C4-2B (cell line): Measurements from ENCODE around the gene SORCS2.

Source experiments
- H3K27ac ChIP-seq: fragments of 450-650 bp; 2 replicates; pipeline ENCODE4 v1.5.1; 2017
- ZFX ChIP-seq: fragments of 450-650 bp; IDR thresholded peaks from 2 replicates; pipeline ENCODE4 v1.6.1; 2017
- TF ChIP-seq, protein P1 (sequence below): fragments of 450-650 bp; conservative IDR thresholded peaks from 2 replicates; pipeline ENCODE4 v1.5.1; 2017; ENCODE audit warnings: mild to moderate bottlenecking

Gene SORCS2

DNA sequence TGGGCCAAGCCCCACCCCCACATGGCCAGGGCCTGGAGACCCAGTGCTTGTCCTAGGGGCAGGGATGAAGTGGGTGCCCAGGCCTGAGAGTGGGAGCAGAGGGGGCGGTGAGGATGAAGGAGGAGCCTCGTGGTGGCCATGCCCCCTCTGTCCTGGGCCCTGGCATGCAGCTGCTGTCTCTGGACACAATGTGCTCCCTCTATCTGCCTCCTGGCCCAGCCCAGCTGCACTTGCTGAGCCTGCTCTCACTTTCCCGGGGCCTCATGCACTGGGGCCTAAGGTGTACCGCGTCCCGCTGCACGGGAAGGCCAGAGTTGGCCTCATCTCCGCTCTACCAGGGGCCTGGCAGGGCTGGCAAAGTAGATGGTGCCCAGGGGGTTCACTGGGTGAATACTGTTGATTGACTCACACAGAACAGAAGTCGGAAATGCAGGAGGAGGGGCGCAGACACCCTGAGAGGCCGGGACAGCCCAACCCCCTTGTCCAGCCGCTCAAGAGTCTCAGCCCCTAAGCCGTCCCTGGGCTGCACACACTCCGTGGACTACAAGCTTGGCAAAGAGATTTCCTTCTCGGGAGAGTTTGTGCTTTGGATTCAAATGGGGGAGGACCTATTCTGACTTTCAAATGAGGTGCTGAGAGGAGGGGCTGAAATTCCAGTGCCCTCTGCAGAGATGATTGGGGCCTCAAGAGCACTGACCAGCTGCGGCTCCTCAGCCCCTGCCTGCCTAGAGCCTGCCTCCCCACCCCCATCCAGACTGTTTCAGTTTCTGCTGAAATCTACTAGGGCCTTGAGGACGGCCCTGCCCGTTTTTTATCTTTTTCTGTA is 130.0 kb downstream of the SORCS2 start:
- H3K27ac ChIP-seq: no peak overlapping the region
- TF ChIP-seq, protein P1, sequence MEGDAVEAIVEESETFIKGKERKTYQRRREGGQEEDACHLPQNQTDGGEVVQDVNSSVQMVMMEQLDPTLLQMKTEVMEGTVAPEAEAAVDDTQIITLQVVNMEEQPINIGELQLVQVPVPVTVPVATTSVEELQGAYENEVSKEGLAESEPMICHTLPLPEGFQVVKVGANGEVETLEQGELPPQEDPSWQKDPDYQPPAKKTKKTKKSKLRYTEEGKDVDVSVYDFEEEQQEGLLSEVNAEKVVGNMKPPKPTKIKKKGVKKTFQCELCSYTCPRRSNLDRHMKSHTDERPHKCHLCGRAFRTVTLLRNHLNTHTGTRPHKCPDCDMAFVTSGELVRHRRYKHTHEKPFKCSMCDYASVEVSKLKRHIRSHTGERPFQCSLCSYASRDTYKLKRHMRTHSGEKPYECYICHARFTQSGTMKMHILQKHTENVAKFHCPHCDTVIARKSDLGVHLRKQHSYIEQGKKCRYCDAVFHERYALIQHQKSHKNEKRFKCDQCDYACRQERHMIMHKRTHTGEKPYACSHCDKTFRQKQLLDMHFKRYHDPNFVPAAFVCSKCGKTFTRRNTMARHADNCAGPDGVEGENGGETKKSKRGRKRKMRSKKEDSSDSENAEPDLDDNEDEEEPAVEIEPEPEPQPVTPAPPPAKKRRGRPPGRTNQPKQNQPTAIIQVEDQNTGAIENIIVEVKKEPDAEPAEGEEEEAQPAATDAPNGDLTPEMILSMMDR: no peak
- TF ChIP-seq ZFX: no peak

- no peak for TF ChIP-seq ZFX
- TF ChIP-seq, protein P1: no peak
- no peak overlapping the region for H3K27ac ChIP-seq
Measured at GRCh38 chr4:7323461-7323871, 131.1 kb downstream of the SORCS2 start.

- H3K27ac ChIP-seq: no peak overlapping the region
- TF ChIP-seq, protein P1: no peak
- TF ChIP-seq ZFX: no peak
Measured at GRCh38 chr4:7323872-7324650, 131.7 kb downstream of the SORCS2 start.

- no peak overlapping the region for H3K27ac ChIP-seq
- TF ChIP-seq, protein P1: no peak
- TF ChIP-seq ZFX: no peak
Measured at GRCh38 chr4:7324651-7325121, 132.3 kb downstream of the SORCS2 start.

GRCh38 chr4:7325541-7325940 is 133.2 kb downstream of the SORCS2 start:
- H3K27ac ChIP-seq: no peak overlapping the region
- TF ChIP-seq, protein P1: no peak
- no peak for TF ChIP-seq ZFX

DNA sequence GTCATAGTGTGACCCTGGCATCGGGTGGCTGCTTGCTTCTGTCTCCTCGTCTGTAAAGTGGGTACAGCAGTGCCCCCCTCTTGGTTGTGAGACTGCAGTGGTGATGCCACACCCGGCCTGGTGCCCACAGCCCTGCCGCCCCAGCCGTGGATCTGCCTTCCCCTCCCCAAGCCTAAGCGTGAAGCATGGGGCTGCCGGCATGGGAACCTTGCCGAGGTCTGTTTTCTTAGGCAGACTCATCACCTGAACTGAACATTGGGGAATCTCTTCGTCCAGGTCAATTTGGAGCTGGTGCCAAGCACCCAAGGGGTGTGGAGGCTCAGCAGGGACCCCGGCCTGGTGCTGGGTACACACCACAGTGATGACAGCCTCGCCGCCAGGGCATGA is 134.0 kb downstream of the SORCS2 start:
- no peak overlapping the region for H3K27ac ChIP-seq
- TF ChIP-seq ZFX: no peak
- TF ChIP-seq, protein P1: no peak

DNA sequence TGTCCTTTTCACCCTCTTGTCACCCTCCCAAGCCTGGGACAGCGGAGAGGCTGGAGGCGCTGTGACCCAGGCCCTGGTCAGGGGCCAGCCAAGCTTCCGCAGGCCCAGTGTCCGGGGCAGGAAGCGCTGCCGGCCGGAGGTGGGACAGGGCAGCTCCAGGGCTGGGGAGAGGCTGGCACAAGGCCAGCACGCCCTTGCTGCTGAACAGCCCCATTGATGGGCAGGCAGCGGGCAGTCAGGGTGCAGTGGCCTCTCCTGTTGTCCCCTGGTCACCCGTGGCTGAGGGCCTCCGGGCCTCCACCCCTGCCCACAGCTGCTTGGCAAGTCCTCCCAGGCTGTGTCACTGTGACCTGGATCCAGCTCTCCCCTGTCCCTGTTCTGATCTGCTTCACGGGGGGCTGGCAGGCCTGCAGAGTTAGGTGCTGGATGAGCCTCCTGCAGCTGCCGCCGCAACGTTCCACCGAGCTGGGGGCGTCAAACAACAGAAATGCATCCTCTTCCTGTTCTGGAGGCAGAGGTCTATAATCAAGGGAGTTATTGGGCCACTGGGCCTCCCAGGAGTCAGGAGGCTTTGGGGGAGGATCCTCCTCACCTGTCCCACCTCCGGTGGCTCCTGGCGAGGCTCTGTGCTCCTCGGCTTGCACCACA is 134.5 kb downstream of the SORCS2 start:
- no peak overlapping the region for H3K27ac ChIP-seq
- no peak for TF ChIP-seq ZFX
- TF ChIP-seq, protein P1: no peak
